PC-3 (cell line): ENCODE data around the gene SCAPER. TPM values are rescaled to one million over a fixed set of nuclear protein-coding genes. Genes with fewer than 3 reads are reported as not detected.
"Not testable (repeated sequence)": the region's sequence is repeated elsewhere in the genome, so short reads cannot be mapped to it uniquely, and the experiment has no call there.

Experiments
- ATAC-seq: fragments of 200-7000 bp; cut with Tn5 transposase; 2 replicates; pipeline ENCODE4 v1.9.1; 2020; ENCODE audit warnings: mild to moderate bottlenecking, moderate library complexity
- BruUV-seq: library from RNA; stranded (reverse); fragments of 400-500 nt; replicated peaks from 2 replicates; lab custom pipeline; 2021; lab: Mats Ljungman, UMichigan
- CTCF ChIA-PET: fragments of 300-600 bp; sonication (Branson Sonifier 250); formaldehyde crosslinking; loops from one replicate; lab custom pipeline; 2022; ENCODE audit warnings: antibody characterized with exemption; lab: Charles Lee
- POLR2A ChIA-PET: fragments of 300-600 bp; sonication (Branson Sonifier 250); formaldehyde crosslinking; loops from one replicate; lab custom pipeline; 2022; ENCODE audit warnings: antibody characterized with exemption; ENCODE audit not compliant: unreplicated experiment; lab: Charles Lee
- DNase-seq: peaks from one replicate; pipeline ENCODE4 v3.0.0-alpha.2; 2015
- H2AFZ ChIP-seq: fragments of 300-600 bp; sonication (generic); 2 replicates; pipeline ENCODE4 v1.6.0; 2016; ENCODE audit warnings: antibody characterized with exemption, low read length
- H3F3A ChIP-seq: fragments of 300-600 bp; sonication (generic); one replicate; pipeline ENCODE4 v1.6.0; 2017; ENCODE audit warnings: antibody characterized with exemption, low read length, control low read depth, mild to moderate bottlenecking; ENCODE audit not compliant: unreplicated experiment
- H3K27ac ChIP-seq: fragments of 300-600 bp; sonication (generic); 2 replicates; pipeline ENCODE4 v1.5.1; 2016; ENCODE audit warnings: mild to moderate bottlenecking, low read length
- H3K27me3 ChIP-seq: fragments of 300-600 bp; sonication (generic); 2 replicates; pipeline ENCODE4 v1.6.1; 2016; ENCODE audit warnings: low read length, mixed read lengths
- H3K36me3 ChIP-seq: fragments of 300-600 bp; sonication (generic); 2 replicates; pipeline ENCODE4 v1.6.1; 2016; ENCODE audit warnings: low read depth, mixed run types, low read length, mixed read lengths
- H3K4me1 ChIP-seq: fragments of 300-600 bp; sonication (generic); 2 replicates; pipeline ENCODE4 v1.5.1; 2016; ENCODE audit warnings: low read length; ENCODE audit not compliant: insufficient read depth
- H3K4me2 ChIP-seq: fragments of 300-600 bp; sonication (generic); 2 replicates; pipeline ENCODE4 v1.6.0; 2016; ENCODE audit warnings: low read length
- H3K4me3 ChIP-seq: fragments of 300-600 bp; sonication (generic); 2 replicates; pipeline ENCODE4 v1.5.1; 2016; ENCODE audit warnings: mild to moderate bottlenecking, low read length, mixed read lengths
- H3K79me2 ChIP-seq: fragments of 300-600 bp; sonication (generic); 2 replicates; pipeline ENCODE4 v1.6.1; 2017; ENCODE audit warnings: low read length, mixed read lengths
- H3K9ac ChIP-seq: fragments of 300-600 bp; sonication (generic); 2 replicates; pipeline ENCODE4 v1.6.0; 2016; ENCODE audit warnings: mild to moderate bottlenecking, low read length
- H3K9me2 ChIP-seq: fragments of 300-600 bp; sonication (generic); replicated peaks from 2 replicates; pipeline ENCODE4 v1.6.1; 2016; ENCODE audit warnings: mixed run types, low read length, mixed read lengths
- H3K9me3 ChIP-seq: fragments of 300-600 bp; sonication (generic); 2 replicates; pipeline ENCODE4 v1.6.1; 2016; ENCODE audit warnings: low read length, mixed read lengths
- H4K20me1 ChIP-seq: fragments of 300-600 bp; sonication (generic); 2 replicates; pipeline ENCODE4 v1.6.1; 2016; ENCODE audit warnings: low read length, mixed read lengths
- EZH2 ChIP-seq: fragments of 300-600 bp; sonication (generic); IDR thresholded peaks from one replicate; pipeline ENCODE4 v1.6.1; 2017; ENCODE audit warnings: antibody characterized with exemption, mild to moderate bottlenecking, low read length; ENCODE audit not compliant: unreplicated experiment
- EZH2phosphoT487 ChIP-seq: fragments of 300-600 bp; sonication (generic); IDR thresholded peaks from 2 replicates; pipeline ENCODE4 v1.6.1; 2018; ENCODE audit warnings: mild to moderate bottlenecking, antibody characterized with exemption, low read length, borderline replicate concordance
- intact Hi-C: fragments of 100-400 bp; cut with micrococcal nuclease; formaldehyde crosslinking; loops from 2 replicates; pipeline ENCODE4 v1.9.0; 2023
- total RNA-seq: library from RNA; depleted of rRNA; stranded (reverse); fragments of >200 nt; gene quantifications from 2 replicates; pipeline ENCODE4 v1.2.3, GENCODE V29; 2014
- TF ChIP-seq, protein P1 (sequence below): fragments of 300-600 bp; sonication (generic); conservative IDR thresholded peaks from 2 replicates; pipeline ENCODE4 v1.5.1; 2017; ENCODE audit warnings: antibody characterized with exemption, low read depth, mild to moderate bottlenecking, low read length

The SCAPER gene
- total RNA-seq, 1 experiment from 2014 or later: 6.0 TPM

DNA sequence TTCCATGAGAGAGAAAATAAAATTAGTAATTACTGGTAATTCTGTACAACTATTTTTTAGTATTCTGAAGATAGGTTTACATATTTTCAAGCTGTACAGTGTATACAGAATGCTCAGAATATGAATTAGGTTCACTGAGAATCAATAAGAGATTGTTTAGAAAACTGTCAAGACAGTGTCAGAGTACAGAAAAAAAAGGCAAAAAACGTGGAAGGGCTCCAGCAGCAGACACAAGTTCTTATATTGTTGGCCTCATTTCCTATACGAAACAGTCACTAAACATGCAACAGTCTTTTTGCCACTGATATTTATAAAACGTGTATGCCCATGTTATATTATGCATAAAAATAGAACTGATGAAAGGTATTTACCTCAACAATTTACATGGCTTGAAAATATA, 464.7 kb downstream of the SCAPER start:
- H3K79me2 ChIP-seq: no peaks in the 10 kb centered on the region
- no peaks in the 10 kb centered on the region for H3K36me3 ChIP-seq
- ChIA-PET CTCF (no interaction called here), POLR2A (no interaction called here)
- H3K27me3 ChIP-seq: no peaks in the 10 kb centered on the region
- no peak overlapping the region for H2AFZ ChIP-seq
- TF ChIP-seq EZH2phosphoT487: no peak
- DNase-seq (no peak), ATAC-seq (no peak)
- no peak overlapping the region for H3K4me3 ChIP-seq
- H3K9ac ChIP-seq: no peak overlapping the region
- no peaks in the 10 kb centered on the region for H3K9me3 ChIP-seq
- H4K20me1 ChIP-seq: no peaks in the 10 kb centered on the region
- no peak overlapping the region for H3K27ac ChIP-seq
- BruUV-seq: no TSS peak
- H3K4me2 ChIP-seq: no peak overlapping the region
- H3K9me2 ChIP-seq: no peaks in the 10 kb centered on the region
- H3F3A ChIP-seq: no peaks in the 10 kb centered on the region
- H3K4me1 ChIP-seq: no peaks in the 10 kb centered on the region
- intact Hi-C loops: no loop called here

DNA sequence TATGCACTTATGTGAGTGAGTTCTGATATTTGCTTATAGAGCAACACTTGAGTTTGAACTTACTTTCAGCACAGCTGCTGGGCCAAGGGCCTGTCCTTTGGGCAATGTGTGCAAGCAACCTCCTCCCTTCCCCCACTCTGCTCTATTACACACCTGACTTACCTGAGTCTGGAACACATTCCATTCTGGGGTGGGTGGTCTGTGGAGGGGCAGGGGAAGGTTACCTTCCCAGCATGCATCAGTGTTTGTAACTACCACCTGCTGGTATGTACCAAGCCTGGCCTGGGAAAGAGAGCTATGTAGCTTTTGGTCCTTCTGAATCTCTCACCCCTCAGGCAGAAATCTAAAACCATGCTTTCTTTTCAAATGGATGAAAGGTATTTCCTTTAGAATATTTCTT, 465.6 kb downstream of the SCAPER start:
- no TSS peak for BruUV-seq
- H3F3A ChIP-seq: no peaks in the 10 kb centered on the region
- no peaks in the 10 kb centered on the region for H3K4me1 ChIP-seq
- ChIA-PET POLR2A (interaction anchor here (0.6 kb wide), 1 partner anchor 108 kb away, joined by 6 read pairs; no protein-coding TSS in a partner anchor), CTCF (no interaction called here)
- no peaks in the 10 kb centered on the region for H3K9me3 ChIP-seq
- TF ChIP-seq EZH2phosphoT487 (no peak), EZH2 (no peak)
- TF ChIP-seq, protein P1, sequence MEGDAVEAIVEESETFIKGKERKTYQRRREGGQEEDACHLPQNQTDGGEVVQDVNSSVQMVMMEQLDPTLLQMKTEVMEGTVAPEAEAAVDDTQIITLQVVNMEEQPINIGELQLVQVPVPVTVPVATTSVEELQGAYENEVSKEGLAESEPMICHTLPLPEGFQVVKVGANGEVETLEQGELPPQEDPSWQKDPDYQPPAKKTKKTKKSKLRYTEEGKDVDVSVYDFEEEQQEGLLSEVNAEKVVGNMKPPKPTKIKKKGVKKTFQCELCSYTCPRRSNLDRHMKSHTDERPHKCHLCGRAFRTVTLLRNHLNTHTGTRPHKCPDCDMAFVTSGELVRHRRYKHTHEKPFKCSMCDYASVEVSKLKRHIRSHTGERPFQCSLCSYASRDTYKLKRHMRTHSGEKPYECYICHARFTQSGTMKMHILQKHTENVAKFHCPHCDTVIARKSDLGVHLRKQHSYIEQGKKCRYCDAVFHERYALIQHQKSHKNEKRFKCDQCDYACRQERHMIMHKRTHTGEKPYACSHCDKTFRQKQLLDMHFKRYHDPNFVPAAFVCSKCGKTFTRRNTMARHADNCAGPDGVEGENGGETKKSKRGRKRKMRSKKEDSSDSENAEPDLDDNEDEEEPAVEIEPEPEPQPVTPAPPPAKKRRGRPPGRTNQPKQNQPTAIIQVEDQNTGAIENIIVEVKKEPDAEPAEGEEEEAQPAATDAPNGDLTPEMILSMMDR: no peak
- no peak overlapping the region for H3K4me2 ChIP-seq
- no peaks in the 10 kb centered on the region for H3K9me2 ChIP-seq
- no peaks in the 10 kb centered on the region for H3K79me2 ChIP-seq
- H2AFZ ChIP-seq: no peak overlapping the region
- DNase-seq (no peak), ATAC-seq (no peak)
- intact Hi-C loops: no loop called here
- no peak overlapping the region for H3K27ac ChIP-seq
- no peaks in the 10 kb centered on the region for H3K27me3 ChIP-seq
- H3K9ac ChIP-seq: no peak overlapping the region
- no peak overlapping the region for H3K4me3 ChIP-seq
- H4K20me1 ChIP-seq: no peaks in the 10 kb centered on the region
- no peaks in the 10 kb centered on the region for H3K36me3 ChIP-seq

DNA sequence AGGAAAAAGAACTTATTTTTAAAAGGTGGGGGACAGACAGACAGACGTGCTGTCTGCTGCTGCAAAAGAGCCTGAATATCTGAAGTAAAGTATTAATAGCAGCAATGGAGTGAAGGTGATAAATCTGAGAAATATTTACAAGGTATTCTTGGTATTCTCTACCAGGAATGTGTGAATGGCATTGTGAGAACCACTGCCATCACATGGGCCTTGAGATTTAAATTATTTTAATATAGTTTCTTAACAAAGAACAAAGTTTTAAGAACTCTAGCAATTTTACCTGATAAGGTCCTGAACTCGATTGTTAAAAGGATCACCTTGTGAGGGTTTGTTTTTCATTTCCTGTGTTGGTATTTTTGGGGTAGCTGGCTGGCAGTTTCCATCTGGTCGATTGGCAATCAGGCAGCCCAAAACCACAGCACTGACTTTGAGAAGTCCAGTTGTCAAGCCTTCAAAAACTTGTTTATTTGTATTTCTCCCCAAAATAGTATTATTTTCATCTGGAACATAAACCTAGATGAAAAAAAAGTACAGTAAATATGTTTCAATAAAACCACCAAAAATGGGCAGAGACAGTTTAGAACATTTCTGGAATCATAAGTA, 471.2 kb downstream of the SCAPER start:
- TF ChIP-seq EZH2phosphoT487 (no peak), EZH2 (no peak)
- TF ChIP-seq, protein P1: no peak
- Histone ChIP-seq H3K4me2 (no peak overlapping the region), H3K9me3 (no peaks in the 10 kb centered on the region), H3K9ac (no peak overlapping the region), H4K20me1 (no peaks in the 10 kb centered on the region), H2AFZ (no peak overlapping the region), H3K27ac (no peak overlapping the region), H3K79me2 (no peaks in the 10 kb centered on the region), H3F3A (no peaks in the 10 kb centered on the region), H3K27me3 (no peaks in the 10 kb centered on the region), H3K9me2 (no peaks in the 10 kb centered on the region), H3K36me3 (no peaks in the 10 kb centered on the region), H3K4me1 (peaks cover 11% of the 10 kb centered on the region), H3K4me3 (no peak overlapping the region)
- POLR2A ChIA-PET: no interaction called here
- no TSS peak for BruUV-seq
- peak; percentile 12 for DNase-seq
- no peak for ATAC-seq
- CTCF ChIA-PET: no interaction called here
- intact Hi-C loops: no loop called here

DNA sequence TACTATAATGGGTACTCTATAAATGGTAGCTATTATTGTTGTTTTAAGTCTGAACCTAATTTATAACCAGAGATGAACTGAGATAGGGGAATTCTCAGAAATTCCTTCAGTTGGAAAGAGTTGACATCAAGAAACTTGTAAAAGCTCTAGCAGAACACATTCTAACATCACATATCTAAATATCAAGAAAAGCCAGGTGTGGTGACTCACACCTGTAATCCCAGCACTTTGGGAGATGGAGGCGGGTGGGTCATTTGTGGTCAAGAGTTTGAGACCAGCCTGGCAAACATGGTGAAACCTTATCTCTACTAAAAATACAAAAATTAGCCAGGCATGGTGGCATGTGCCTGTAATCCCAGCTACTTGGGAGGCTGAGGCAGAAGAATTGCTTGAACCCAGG, 472.1 kb downstream of the SCAPER start:
- POLR2A ChIA-PET, ATAC-seq, CTCF ChIA-PET: not testable (repeated sequence)

More for the DNA sequence above, 472.1 kb downstream of the SCAPER start:
- H3K9me3 ChIP-seq, H3K9me2 ChIP-seq, BruUV-seq, H4K20me1 ChIP-seq, intact Hi-C loops, H3K4me3 ChIP-seq, H3K27ac ChIP-seq, H2AFZ ChIP-seq, H3K9ac ChIP-seq, H3F3A ChIP-seq, H3K27me3 ChIP-seq, H3K79me2 ChIP-seq, H3K36me3 ChIP-seq, H3K4me2 ChIP-seq: not testable (repeated sequence)
- peak; percentile 51 for DNase-seq
- peaks cover 11% of the 10 kb centered on the region for H3K4me1 ChIP-seq
